Measurements from ENCODE around the gene CLDN11. TPM values are rescaled to one million over a fixed set of nuclear protein-coding genes. Genes with fewer than 3 reads are reported as not detected.

The CLDN11 gene
- total RNA-seq, 1 experiment from 2014 or later = 12.1 TPM

- DNase-seq (ENCODE audit: low spot score) (peak; percentile 44), ATAC-seq (peak; percentile 91)
- H3K4me3 Mint-ChIP-seq = no peak overlapping the region
- H3K4me1 Mint-ChIP-seq = peaks cover 18% of the 10 kb centered on the region
- no peaks in the 10 kb centered on the region; the same call in none of the 2 replicates for H3K27me3 Mint-ChIP-seq (ENCODE audit: low read depth)
- H3K9me3 Mint-ChIP-seq = peaks cover 22% of the 10 kb centered on the region
- H3K36me3 Mint-ChIP-seq = no peaks in the 10 kb centered on the region
- CTCF ChIA-PET = interaction anchor here (0.7 to 2.5 kb wide), 3 partner anchors 13 to 70 kb away, joined by 3 to 12 read pairs (median 4); no protein-coding TSS in a partner anchor
- TF ChIP-seq CTCF (IDR thresholded peaks at IDR 0.05) (peak; percentile 51), ZMAT4 (CRISPR knock-in tag; IDR thresholded peaks at IDR 0.05) (no peak)
- POLR2A ChIA-PET = interaction anchor here (0.6 kb wide), 1 partner anchor 29 kb away, joined by 3 read pairs; no protein-coding TSS in a partner anchor
- no peak overlapping the region for H3K27ac Mint-ChIP-seq
These were observed 65.0 kb downstream of the CLDN11 start for GRCh38 chr3:170483485-170484262.

Small RNAs within 50 kb of the gene (microRNA-seq; reads per million reads assigned to microRNA genes)
- gene MIR6828 (ENCODE audit: borderline number of aligned reads) = not detected

Other genes with a start within 250 kb of the CLDN11 start
- 23.2 to 27.8 TPM (median 26.1 TPM) in 3 replicates for gene PHC3, start 237.1 kb upstream of the CLDN11 start, total RNA-seq (2021)
- 79.1 to 90.6 TPM (median 87.4 TPM) in 3 replicates for gene PRKCI, start 196.4 kb upstream of the CLDN11 start, total RNA-seq (2021)
- 181 to 190 TPM (median 188 TPM) in 3 replicates for gene SKIL, start 61.2 kb upstream of the CLDN11 start, total RNA-seq (2021)
- gene SLC7A14, start 167.2 kb downstream of the CLDN11 start, total RNA-seq (2021) = 0.25 to 0.68 TPM (median 0.62 TPM) in 3 replicates

Data from WTC11 (cell line).